Esophagus squamous epithelium (tissue), 4 donors: Measurements from ENCODE around the gene LAPTM5.

ENCODE experiments used
- POLR2A ChIP-seq, 4 donors: fragments of 450-650 bp; IDR thresholded peaks; one replicate each; pipeline ENCODE4 v1.6.1; 2017; ENCODE audit warnings: antibody characterized with exemption in 4 of 4, mild to moderate bottlenecking in 4 of 4, moderate library complexity in 3 of 4
- TF ChIP-seq, protein P1 (sequence below), 6 experiments: fragments of 450-650 bp in 4 of 6; fragments of 200-600 bp in 2 of 6; sonication (generic) in 2 of 6; IDR thresholded peaks; one replicate each; pipeline ENCODE4 v1.5.1; 2016 to 2019; ENCODE audit warnings: antibody characterized with exemption in 6 of 6, mild to moderate bottlenecking in 4 of 6, moderate library complexity in 4 of 6

DNA sequence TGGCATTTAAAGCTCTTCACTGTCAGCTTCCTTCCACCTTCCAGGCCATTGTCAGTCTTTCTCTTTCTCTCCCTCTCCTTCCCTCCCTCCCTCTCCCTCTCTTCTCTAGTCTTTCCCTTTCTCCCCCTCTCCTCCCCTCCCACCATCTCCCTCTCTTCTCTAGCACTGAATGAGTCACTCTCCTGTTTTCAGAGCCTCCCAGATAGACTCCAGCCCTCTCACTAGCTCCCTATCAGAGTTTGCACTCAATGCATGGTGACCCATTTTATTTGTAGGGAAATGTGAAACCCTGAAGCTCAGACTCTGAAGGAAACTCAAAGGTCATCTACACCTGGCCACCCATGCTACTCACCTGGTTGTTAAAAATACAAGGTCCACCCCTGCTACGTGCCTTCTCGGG, 29.8 kb downstream of the LAPTM5 start:
- TF ChIP-seq, protein P1, sequence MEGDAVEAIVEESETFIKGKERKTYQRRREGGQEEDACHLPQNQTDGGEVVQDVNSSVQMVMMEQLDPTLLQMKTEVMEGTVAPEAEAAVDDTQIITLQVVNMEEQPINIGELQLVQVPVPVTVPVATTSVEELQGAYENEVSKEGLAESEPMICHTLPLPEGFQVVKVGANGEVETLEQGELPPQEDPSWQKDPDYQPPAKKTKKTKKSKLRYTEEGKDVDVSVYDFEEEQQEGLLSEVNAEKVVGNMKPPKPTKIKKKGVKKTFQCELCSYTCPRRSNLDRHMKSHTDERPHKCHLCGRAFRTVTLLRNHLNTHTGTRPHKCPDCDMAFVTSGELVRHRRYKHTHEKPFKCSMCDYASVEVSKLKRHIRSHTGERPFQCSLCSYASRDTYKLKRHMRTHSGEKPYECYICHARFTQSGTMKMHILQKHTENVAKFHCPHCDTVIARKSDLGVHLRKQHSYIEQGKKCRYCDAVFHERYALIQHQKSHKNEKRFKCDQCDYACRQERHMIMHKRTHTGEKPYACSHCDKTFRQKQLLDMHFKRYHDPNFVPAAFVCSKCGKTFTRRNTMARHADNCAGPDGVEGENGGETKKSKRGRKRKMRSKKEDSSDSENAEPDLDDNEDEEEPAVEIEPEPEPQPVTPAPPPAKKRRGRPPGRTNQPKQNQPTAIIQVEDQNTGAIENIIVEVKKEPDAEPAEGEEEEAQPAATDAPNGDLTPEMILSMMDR (IDR thresholded peaks at IDR 0.05): no peak
- no peak for TF ChIP-seq POLR2A (IDR thresholded peaks at IDR 0.05)
